Gastrocnemius medialis (tissue), 4 donors: Measurements from ENCODE around the gene ID1. TPM values are rescaled to one million over a fixed set of nuclear protein-coding genes. Genes with fewer than 3 reads are reported as not detected.

Experiments used
- ATAC-seq, 2 donors: fragments of 150-250 bp; one replicate each; pipeline ENCODE4 v1.9.1; 2016
- DNase-seq, 2 donors: peaks; one replicate each; pipeline ENCODE4 v3.0.0-alpha.2; 2019
- H3K27ac ChIP-seq, 4 donors: fragments of 200-600 bp; sonication (generic); 1 replicate in 1 of 4; 2 replicates in 3 of 4; pipeline ENCODE4 v1.5.1; 2016 to 2018; ENCODE audit warnings: mild to moderate bottlenecking in 2 of 4, moderate library complexity in 1 of 4
- H3K27me3 ChIP-seq, 3 donors: fragments of 200-600 bp; sonication (generic) in 2 of 3; 1 replicate in 1 of 3; 2 replicates in 2 of 3; pipeline versions ENCODE4 v1.5.1 to v1.6.0; 2016 to 2019; ENCODE audit warnings: mild to moderate bottlenecking in 1 of 3, moderate library complexity in 1 of 3
- H3K36me3 ChIP-seq, 2 donors: fragments of 200-600 bp; sonication (generic) in 1 of 2; one replicate each; pipeline ENCODE4 v1.5.1; 2017 to 2018
- H3K4me1 ChIP-seq, 2 donors: fragments of 200-600 bp; sonication (generic) in 1 of 2; one replicate each; pipeline ENCODE4 v1.5.1; 2016 to 2017; ENCODE audit warnings: mild to moderate bottlenecking in 2 of 2
- H3K4me3 ChIP-seq, 4 donors: fragments of 200-600 bp; sonication (generic) in 3 of 4; 1 replicate in 1 of 4; 2 replicates in 3 of 4; pipeline ENCODE4 v1.5.1; 2016 to 2019; ENCODE audit warnings: mild to moderate bottlenecking in 2 of 4
- H3K9me3 ChIP-seq, 3 donors: fragments of 200-600 bp; sonication (generic) in 2 of 3; 1 replicate in 1 of 3; 2 replicates in 2 of 3; pipeline ENCODE4 v1.5.1; 2016 to 2019
- CTCF ChIP-seq, 5 experiments: fragments of 450-650 bp in 3 of 5; fragments of 200-600 bp in 2 of 5; sonication (generic) in 2 of 5; IDR thresholded peaks in 4 of 5; conservative IDR thresholded peaks in 1 of 5; 1 replicate in 4 of 5; 2 replicates in 1 of 5; pipeline ENCODE4 v1.5.1; 2016 to 2019; ENCODE audit warnings: antibody characterized with exemption in 5 of 5, mild to moderate bottlenecking in 3 of 5, moderate library complexity in 3 of 5
- POLR2A ChIP-seq, 2 donors: fragments of 450-650 bp; IDR thresholded peaks; one replicate each; pipeline ENCODE4 v1.6.1; 2017; ENCODE audit warnings: antibody characterized with exemption in 2 of 2, mild to moderate bottlenecking in 2 of 2, moderate library complexity in 2 of 2
- in situ Hi-C, 4 donors: fragments of 200-750 bp; cut with MboI; loops; one replicate each; pipeline versions ENCODE4 v1.15.0 to v1.8.0; 2017; ENCODE audit warnings: low sequenced_read_pairs in 4 of 4
- intact Hi-C: fragments of 100-400 bp; cut with DNase I; formaldehyde crosslinking; loops from one replicate; pipeline ENCODE4 v1.15.1; 2023; ENCODE audit warnings: low total_unique reads
- total RNA-seq, 4 donors: library from RNA; depleted of rRNA; stranded (reverse); fragments of >200 nt; gene quantifications; one replicate each; pipeline versions ENCODE4 v1.1.0 to v1.2.3, GENCODE V29; 2016

The ID1 gene
- total RNA-seq, 4 donors from 2014 or later, result 115 to 206 (median 148) TPM

- H3K27ac ChIP-seq, result peak overlapping the region in 1 of 4 donors; percentile 32
- H3K9me3 ChIP-seq, result no peaks in the 10 kb centered on the region
- intact Hi-C loops (no loop called here), in situ Hi-C loops (loop anchor here in 1 of 4 donors (25.0 kb wide), 1 partner anchor 171 kb away; the partner anchor contains the start of gene TPX2)
- H3K36me3 ChIP-seq, result peaks cover 0 to 42% of the 10 kb centered on the region in 2 donors
- DNase-seq (no peak), ATAC-seq (no peak)
- H3K27me3 ChIP-seq, result no peaks in the 10 kb centered on the region
- peaks cover 4 to 15% of the 10 kb centered on the region in 2 donors for H3K4me1 ChIP-seq
- no peak for TF ChIP-seq CTCF (IDR thresholded peaks at IDR 0.05 in 4 of 5, conservative IDR thresholded peaks at IDR 0.05 in 1 of 5)
- no peak for TF ChIP-seq POLR2A (IDR thresholded peaks at IDR 0.05)
- H3K4me3 ChIP-seq, result no peak overlapping the region
These were observed 38.8 kb upstream of the ID1 start for GRCh38 chr20:31566319-31566657.

GRCh38 chr20:31566658-31567379 is 38.3 kb upstream of the ID1 start:
- DNase-seq, result no peak
- Histone ChIP-seq H3K4me3 (no peak overlapping the region), H3K27me3 (no peaks in the 10 kb centered on the region), H3K9me3 (no peaks in the 10 kb centered on the region), H3K36me3 (peaks cover 0 to 38% of the 10 kb centered on the region in 2 donors), H3K27ac (peak overlapping the region in 2 of 4 donors; percentile 24 to 32), H3K4me1 (peaks cover 6 to 9% of the 10 kb centered on the region in 2 donors)
- intact Hi-C loops, result no loop called here
- TF ChIP-seq CTCF (IDR thresholded peaks at IDR 0.05 in 4 of 5, conservative IDR thresholded peaks at IDR 0.05 in 1 of 5), result no peak
- TF ChIP-seq POLR2A (IDR thresholded peaks at IDR 0.05), result no peak
- in situ Hi-C loops, result loop anchor here in 1 of 4 donors (25.0 kb wide), 1 partner anchor 170 kb away; the partner anchor contains the start of gene TPX2
- ATAC-seq, result no peak

- Histone ChIP-seq H3K4me3 (no peak overlapping the region), H3K27me3 (no peaks in the 10 kb centered on the region), H3K36me3 (peaks cover 0 to 33% of the 10 kb centered on the region in 2 donors), H3K27ac (peak overlapping the region in 1 of 4 donors; percentile 32), H3K9me3 (no peaks in the 10 kb centered on the region), H3K4me1 (peaks cover 9 to 11% of the 10 kb centered on the region in 2 donors)
- intact Hi-C loops (no loop called here), in situ Hi-C loops (loop anchor here in 1 of 4 donors (25.0 kb wide), 1 partner anchor 170 kb away; the partner anchor contains the start of gene TPX2)
- no peak for TF ChIP-seq POLR2A (IDR thresholded peaks at IDR 0.05)
- TF ChIP-seq CTCF (IDR thresholded peaks at IDR 0.05 in 4 of 5, conservative IDR thresholded peaks at IDR 0.05 in 1 of 5), result no peak
- no peak for DNase-seq
- ATAC-seq, result no peak
These were observed 37.7 kb upstream of the ID1 start for GRCh38 chr20:31567380-31567720.

- Histone ChIP-seq H3K4me1 (peaks cover 8 to 13% of the 10 kb centered on the region in 2 donors), H3K27me3 (no peaks in the 10 kb centered on the region), H3K9me3 (no peaks in the 10 kb centered on the region), H3K36me3 (peaks cover 0 to 27% of the 10 kb centered on the region in 2 donors), H3K4me3 (no peak overlapping the region), H3K27ac (peak overlapping the region in 3 of 4 donors; percentile 87 to 93 (median 91))
- DNase-seq, result no peak
- intact Hi-C loops (no loop called here), in situ Hi-C loops (loop anchor here in 1 of 4 donors (25.0 kb wide), 1 partner anchor 169 kb away; the partner anchor contains the start of gene TPX2)
- TF ChIP-seq CTCF (IDR thresholded peaks at IDR 0.05 in 4 of 5, conservative IDR thresholded peaks at IDR 0.05 in 1 of 5) (no peak), POLR2A (IDR thresholded peaks at IDR 0.05) (no peak)
- ATAC-seq, result no peak
These were observed 36.9 kb upstream of the ID1 start for GRCh38 chr20:31568041-31568731.
